NCI-H2081 treated with DMSO at 0.1 percent for 48 hours (cell line): Measurements from ENCODE around the gene LHPP.

Source experiments
- DNase-seq: peaks from one replicate; lab custom pipeline; 2025; lab: John Stamatoyannopoulos, UW

Gene LHPP

GRCh38 chr10:124521429-124521871 lies 59.8 kb downstream of the LHPP start:
- no peak for DNase-seq

GRCh38 chr10:124522131-124522932 lies 60.7 kb downstream of the LHPP start:
- no peak for DNase-seq

- DNase-seq: no peak
Observed at GRCh38 chr10:124522933-124523871, 61.6 kb downstream of the LHPP start.

GRCh38 chr10:124523901-124524300 lies 62.3 kb downstream of the LHPP start:
- DNase-seq: no peak

- DNase-seq: no peak
Observed at GRCh38 chr10:124524991-124525653, 63.5 kb downstream of the LHPP start.

GRCh38 chr10:124525751-124526600 lies 64.4 kb downstream of the LHPP start:
- DNase-seq: no peak

GRCh38 chr10:124526621-124527267 lies 65.1 kb downstream of the LHPP start:
- no peak for DNase-seq

GRCh38 chr10:124527874-124528395 lies 66.3 kb downstream of the LHPP start:
- DNase-seq: no peak

- DNase-seq: no peak
Observed at GRCh38 chr10:124529661-124530214, 68.1 kb downstream of the LHPP start.

GRCh38 chr10:124530215-124530665 lies 68.6 kb downstream of the LHPP start:
- DNase-seq: no peak

GRCh38 chr10:124530816-124531215 lies 69.2 kb downstream of the LHPP start:
- no peak for DNase-seq

GRCh38 chr10:124532106-124532641 lies 70.6 kb downstream of the LHPP start:
- no peak for DNase-seq

- DNase-seq: no peak
Observed at GRCh38 chr10:124532788-124533187, 71.2 kb downstream of the LHPP start.

- DNase-seq: no peak
Observed at GRCh38 chr10:124533266-124533665, 71.6 kb downstream of the LHPP start.

- DNase-seq: no peak
Observed at GRCh38 chr10:124534231-124534798, 72.7 kb downstream of the LHPP start.

- no peak for DNase-seq
Observed at GRCh38 chr10:124534826-124535601, 73.4 kb downstream of the LHPP start.

- no peak for DNase-seq
Observed at GRCh38 chr10:124535731-124536495, 74.3 kb downstream of the LHPP start.

- no peak for DNase-seq
Observed at GRCh38 chr10:124536496-124537050, 75.0 kb downstream of the LHPP start.
